Jurkat, Clone E6-1 (cell line): ENCODE data around the gene FERMT3.

ENCODE experiments used
- DNase-seq: peaks from one replicate; pipeline ENCODE4 v3.0.0-alpha.2; 2011; ENCODE audit warnings: low read depth, low spot score
- H3K4me3 ChIP-seq: 2 replicates; pipeline ENCODE4 v1.5.1; 2011; ENCODE audit warnings: mild to moderate bottlenecking, low read length, control low read depth, moderate library complexity

Gene FERMT3

GRCh38 chr11:64268893-64269539, 62.5 kb downstream of the FERMT3 start:
- DNase-seq = no peak

DNA sequence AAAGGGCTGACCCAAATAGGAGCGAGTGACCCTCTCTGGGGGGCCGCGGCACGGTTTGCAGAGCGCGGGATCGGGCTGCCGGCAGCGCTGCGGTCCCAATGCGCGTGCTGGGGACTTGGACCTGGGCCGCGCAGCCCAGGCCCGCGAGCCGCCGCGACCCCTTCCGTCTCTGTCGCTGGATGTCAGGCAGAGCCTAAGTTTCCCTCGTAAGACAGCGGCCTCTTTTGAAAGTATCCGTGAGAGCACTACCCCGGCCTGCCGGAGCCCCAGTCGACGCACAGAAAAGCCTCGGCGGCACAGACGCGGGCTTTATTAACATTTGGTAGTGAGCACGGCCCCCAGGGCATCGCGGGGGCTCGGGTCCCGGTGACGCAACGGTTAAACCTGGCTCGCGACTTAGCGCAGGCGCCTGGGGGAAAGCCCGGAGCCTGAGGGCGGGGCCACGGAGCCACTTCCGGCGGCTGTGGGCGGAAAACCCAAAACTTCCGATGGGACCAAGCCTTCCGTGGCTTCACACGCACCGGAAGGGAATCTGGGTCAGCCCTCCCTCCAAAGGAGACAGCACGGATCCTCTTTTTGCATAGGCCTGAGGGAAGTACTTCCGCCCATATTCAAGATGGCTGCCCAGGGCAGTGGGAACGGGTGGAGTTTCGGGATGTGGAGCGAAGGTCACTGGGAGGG, 63.2 kb downstream of the FERMT3 start:
- H3K4me3 ChIP-seq = peak overlapping the region; percentile 89

More at GRCh38 chr11:64268893-64269539, 62.5 kb downstream of the FERMT3 start:
- H3K4me3 ChIP-seq = peak overlapping the region; percentile 89

More for the DNA sequence above, 63.2 kb downstream of the FERMT3 start:
- DNase-seq = peak; percentile 100
